HG02763 (cell line): Measurements from ENCODE around the gene TAF7.
"Not testable (repeated sequence)": the region's sequence is repeated elsewhere in the genome, so short reads cannot be mapped to it uniquely, and the experiment has no call there.

ENCODE experiments used
- ATAC-seq: cut with Tn5 transposase; IDR thresholded peaks from one replicate; pipeline ENCODE4 v1.9.1; 2021; ENCODE audit warnings: mild to moderate bottlenecking, moderate library complexity; ENCODE audit not compliant: unreplicated experiment

TAF7 gene

GRCh38 chr5:141320225-141321169, at the start of gene TAF7:
Gene TAF7, minus strand, starts transcription at chr5:141320784. Its CDS starts 740 bp downstream, at chr5:141320044.
- ATAC-seq: peak; percentile 96

GRCh38 chr5:141366016-141366896, 45.7 kb upstream of the TAF7 start:
- ATAC-seq: no peak

GRCh38 chr5:141363952-141364660, 43.5 kb upstream of the TAF7 start, which contains the start of gene PCDHGA5:
Gene PCDHGA5, plus strand, starts transcription at chr5:141364162. Its CDS starts 169 bp downstream, at chr5:141364331.
- ATAC-seq: no peak

GRCh38 chr5:141362719-141363118, 42.1 kb upstream of the TAF7 start:
- no peak for ATAC-seq

GRCh38 chr5:141360685-141361084, 40.1 kb upstream of the TAF7 start:
- no peak for ATAC-seq

GRCh38 chr5:141359790-141360426, 39.3 kb upstream of the TAF7 start, which contains the start of gene PCDHGB2:
Gene PCDHGB2, plus strand, starts transcription at chr5:141359994. Its CDS starts 142 bp downstream, at chr5:141360136.
- no peak for ATAC-seq

- ATAC-seq: no peak
Observed at GRCh38 chr5:141356950-141357349, 36.4 kb upstream of the TAF7 start.

- ATAC-seq: no peak
Observed at GRCh38 chr5:141356133-141356532, 35.5 kb upstream of the TAF7 start.

GRCh38 chr5:141355641-141356040, 35.1 kb upstream of the TAF7 start:
- no peak for ATAC-seq

GRCh38 chr5:141354900-141355469, 34.4 kb upstream of the TAF7 start, which contains the start of gene PCDHGA4:
Gene PCDHGA4, plus strand, starts transcription at chr5:141355021. Its CDS starts 87 bp downstream, at chr5:141355108.
- ATAC-seq: no peak

- no peak for ATAC-seq
Observed at GRCh38 chr5:141351591-141351990, 31.0 kb upstream of the TAF7 start.

GRCh38 chr5:141349917-141350619, 29.5 kb upstream of the TAF7 start, which contains the start of gene PCDHGB1:
Gene PCDHGB1, plus strand, starts transcription at chr5:141350099. Its CDS starts 162 bp downstream, at chr5:141350261.
- no peak for ATAC-seq

- ATAC-seq: not testable (repeated sequence)
Observed at GRCh38 chr5:141346017-141346416, 25.4 kb upstream of the TAF7 start.

- no peak for ATAC-seq
Observed at GRCh38 chr5:141345327-141345726, 24.7 kb upstream of the TAF7 start.

GRCh38 chr5:141343953-141344463, 23.4 kb upstream of the TAF7 start:
- ATAC-seq: no peak

- ATAC-seq: no peak
Observed at GRCh38 chr5:141343242-141343952, 22.8 kb upstream of the TAF7 start, which contains the start of gene PCDHGA3. Gene PCDHGA3, plus strand, starts transcription at chr5:141343829. Its CDS starts 205 bp downstream, at chr5:141344034.

- ATAC-seq: no peak
Observed at GRCh38 chr5:141342773-141343172, 22.2 kb upstream of the TAF7 start.

GRCh38 chr5:141340781-141341354, 20.3 kb upstream of the TAF7 start:
- ATAC-seq: not testable (repeated sequence)
